Aorta (tissue), 5 donors: Measurements from ENCODE around the gene PAFAH1B2. TPM values are rescaled to one million over a fixed set of nuclear protein-coding genes. Genes with fewer than 3 reads are reported as not detected.
"Not testable (repeated sequence)": the region's sequence is repeated elsewhere in the genome, so short reads cannot be mapped to it uniquely, and the experiment has no call there.

Experiments used
- ATAC-seq: fragments of 200-7000 bp; cut with Tn5 transposase; one replicate; pipeline ENCODE4 v1.9.1; 2022; ENCODE audit warnings: moderate library complexity; ENCODE audit not compliant: low FRiP score
- DNase-seq, 2 donors: peaks; one replicate each; pipeline ENCODE4 v3.0.0-alpha.2; 2020
- H3K27ac ChIP-seq, 2 donors: one replicate each; pipeline ENCODE4 v1.5.1; 2013; ENCODE audit warnings: low read length in 2 of 2, mild to moderate bottlenecking in 2 of 2, moderate library complexity in 2 of 2, control low read depth in 1 of 2, inconsistent platforms in 1 of 2, low read depth in 1 of 2
- H3K27me3 ChIP-seq, 2 donors: one replicate each; pipeline ENCODE4 v1.6.1; 2013; ENCODE audit warnings: control low read depth in 1 of 2, low read length in 1 of 2, mild to moderate bottlenecking in 1 of 2, moderate library complexity in 1 of 2; ENCODE audit not compliant: insufficient read depth in 2 of 2, control insufficient read depth in 1 of 2
- H3K36me3 ChIP-seq, 2 donors: one replicate each; pipeline ENCODE4 v1.6.1; 2013; ENCODE audit warnings: control low read depth in 1 of 2, low read length in 1 of 2, mild to moderate bottlenecking in 1 of 2; ENCODE audit not compliant: insufficient read depth in 2 of 2, control insufficient read depth in 1 of 2
- H3K4me1 ChIP-seq, 2 donors: one replicate each; pipeline ENCODE4 v1.6.1; 2013; ENCODE audit warnings: low read length in 2 of 2, control low read depth in 1 of 2, mild to moderate bottlenecking in 1 of 2, moderate library complexity in 1 of 2; ENCODE audit not compliant: insufficient read depth in 2 of 2, control insufficient read depth in 1 of 2
- H3K4me3 ChIP-seq, 2 donors: one replicate each; pipeline ENCODE4 v1.5.1; 2013; ENCODE audit warnings: low read length in 2 of 2, control low read depth in 1 of 2, mild to moderate bottlenecking in 1 of 2
- H3K9me3 ChIP-seq: one replicate; pipeline ENCODE4 v1.6.1; 2013; ENCODE audit warnings: mild to moderate bottlenecking, low read length; ENCODE audit not compliant: control insufficient read depth
- WGBS, 2 donors: extraction: QIAGEN DNeasy Blood & Tissue Kit; methylation state at CpG; one replicate each; pipeline ENCODE4 v1.1.7; 2013; 5-methylcytosine and 5-hydroxymethylcytosine counted together
- intact Hi-C, 2 donors: fragments of 100-400 bp; cut with DNase I; formaldehyde crosslinking; loops; one replicate each; pipeline versions ENCODE4 v1.14.2 to v1.15.0; 2022
- polyA plus RNA-seq, 2 donors: library from polyadenylated mRNA; stranded (reverse); fragments of 200-250 nt; gene quantifications; one replicate each; pipeline ENCODE4 v1.2.3, GENCODE V29; 2013
- total RNA-seq, 2 donors: library from RNA; stranded (reverse); fragmentation: NEBNext Ultra II Directional; extraction: Animal tissue kit (Norgen Biotek cat#: 25700); gene quantifications; one replicate each; pipeline ENCODE4 v1.2.1, GENCODE V29; 2021
- donor health status: healthy with polysubstance abuse.
- donor health status: Bipolar disorder and iron deficiency.
- donor health status: DM: no; HTN: no; CAD: no.
- donor health status: DM: no; HTN: no; CAD: no.
- donor health status: DM: yes; HTN: yes; CAD: no.

Gene PAFAH1B2
- total and polyA plus RNA-seq, 4 donors, result 18.2 to 73.5 (median 45.2) TPM

DNA sequence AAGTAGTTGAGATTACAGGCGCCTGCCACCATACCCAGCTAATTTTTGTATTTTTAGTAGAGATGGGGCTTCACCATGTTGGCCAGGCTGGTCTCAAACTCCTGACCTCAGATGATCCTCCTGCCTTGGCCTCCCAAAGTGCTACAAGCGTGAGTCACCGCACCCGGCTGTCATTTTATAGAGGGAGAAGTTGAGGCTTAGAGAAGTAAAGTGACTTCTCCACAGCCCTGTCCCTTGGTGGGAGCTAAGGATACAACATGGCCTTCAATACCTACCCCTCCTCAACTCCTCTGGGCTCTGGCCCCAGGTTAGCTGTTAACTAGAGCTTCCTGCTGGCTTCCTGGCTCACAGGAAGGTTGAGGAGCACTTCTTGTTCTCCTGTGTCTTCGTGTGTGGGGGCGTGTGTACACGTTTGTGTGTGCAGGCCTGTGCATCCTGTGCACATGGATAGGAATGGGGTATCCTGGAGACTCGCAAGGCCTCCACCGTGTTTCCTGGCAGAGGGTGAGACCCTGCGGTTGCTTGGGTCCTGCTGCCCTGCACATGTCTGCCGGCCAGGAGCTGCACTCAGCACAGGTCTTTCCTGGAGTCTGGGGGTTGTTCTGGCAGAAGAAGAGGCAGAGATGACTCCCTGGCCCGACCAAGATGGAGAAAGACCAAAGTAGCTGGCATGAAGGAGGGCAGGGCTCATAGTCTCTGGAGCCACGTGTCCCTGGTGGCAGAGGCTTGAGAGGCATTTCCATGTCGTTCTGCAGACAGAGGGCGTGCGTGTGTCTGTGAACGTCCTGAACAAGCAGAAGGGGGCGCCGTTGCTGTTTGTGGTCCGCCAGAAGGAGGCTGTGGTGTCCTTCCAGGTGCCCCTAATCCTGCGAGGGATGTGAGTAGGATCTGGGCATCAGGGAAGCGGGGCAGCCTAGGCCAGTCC, 36.8 kb downstream of the PAFAH1B2 start:
- intact Hi-C loops, result loop anchor here (2.0 to 5.0 kb wide), 2 partner anchors 46 to 48 kb away; no protein-coding TSS in a partner anchor
- Histone ChIP-seq H3K9me3 (no peaks in the 10 kb centered on the region), H3K4me3 (no peak overlapping the region), H3K27me3 (no peaks in the 10 kb centered on the region), H3K27ac (no peak overlapping the region), H3K4me1 (peaks cover 0 to 3% of the 10 kb centered on the region in 2 donors), H3K36me3 (no peaks in the 10 kb centered on the region)
- peak; percentile 48 for ATAC-seq
- 41 to 42% methylated on average over 22 of the region's 22 CpGs for WGBS, 2 donors
- DNase-seq, result peak; percentile 87 to 91

DNA sequence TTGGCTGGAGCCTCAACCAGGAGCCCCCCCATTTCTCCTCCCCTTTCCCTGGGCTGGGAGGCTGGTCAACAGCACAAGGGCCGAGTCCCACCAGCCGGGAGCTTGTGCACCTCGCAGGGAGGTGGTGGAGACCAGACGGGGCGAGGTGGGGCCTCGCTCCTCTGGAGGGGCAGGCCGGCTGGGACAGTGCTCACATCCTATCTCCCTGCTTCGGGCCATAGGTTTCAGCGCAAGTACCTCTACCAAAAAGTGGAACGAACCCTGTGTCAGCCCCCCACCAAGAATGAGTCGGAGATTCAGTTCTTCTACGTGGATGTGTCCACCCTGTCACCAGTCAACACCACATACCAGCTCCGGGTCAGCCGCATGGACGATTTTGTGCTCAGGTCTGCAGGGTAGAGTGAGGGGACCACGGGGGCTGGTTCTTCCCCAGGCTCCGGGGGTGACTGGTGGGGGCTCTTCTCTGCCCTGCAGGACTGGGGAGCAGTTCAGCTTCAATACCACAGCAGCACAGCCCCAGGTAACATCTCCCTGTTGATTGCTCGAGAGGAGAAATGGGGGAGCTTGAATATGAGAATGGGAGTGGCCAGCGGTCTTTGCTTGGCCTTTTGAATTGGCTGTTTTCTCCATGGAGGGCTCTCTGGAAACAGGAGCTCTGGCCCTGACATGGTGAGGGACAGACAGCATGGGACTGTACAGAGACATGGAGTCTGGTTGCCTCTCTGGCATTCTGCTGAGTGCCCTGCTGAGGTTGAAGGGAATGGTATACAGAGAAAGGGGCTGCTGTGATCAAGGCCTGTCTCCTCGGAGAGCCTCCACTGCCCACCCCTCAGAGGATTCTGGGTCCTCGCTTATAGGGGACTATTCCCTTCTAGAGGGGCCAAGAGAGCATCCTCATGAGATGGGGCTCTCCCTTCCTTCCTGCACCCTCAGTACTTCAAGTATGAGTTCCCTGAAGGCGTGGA, 37.8 kb downstream of the PAFAH1B2 start:
- Histone ChIP-seq H3K4me1 (peaks cover 0 to 3% of the 10 kb centered on the region in 2 donors), H3K27ac (no peak overlapping the region), H3K27me3 (no peaks in the 10 kb centered on the region), H3K4me3 (no peak overlapping the region), H3K9me3 (no peaks in the 10 kb centered on the region), H3K36me3 (no peaks in the 10 kb centered on the region)
- intact Hi-C loops, result loop anchor here (2.0 to 5.0 kb wide), 2 partner anchors 45 to 47 kb away; no protein-coding TSS in a partner anchor
- ATAC-seq (no peak), DNase-seq (peak in 1 of 2 donors; percentile 37)
- WGBS, 2 donors, result 82 to 84% methylated on average over 21 to 22 of the region's 22 CpGs

DNA sequence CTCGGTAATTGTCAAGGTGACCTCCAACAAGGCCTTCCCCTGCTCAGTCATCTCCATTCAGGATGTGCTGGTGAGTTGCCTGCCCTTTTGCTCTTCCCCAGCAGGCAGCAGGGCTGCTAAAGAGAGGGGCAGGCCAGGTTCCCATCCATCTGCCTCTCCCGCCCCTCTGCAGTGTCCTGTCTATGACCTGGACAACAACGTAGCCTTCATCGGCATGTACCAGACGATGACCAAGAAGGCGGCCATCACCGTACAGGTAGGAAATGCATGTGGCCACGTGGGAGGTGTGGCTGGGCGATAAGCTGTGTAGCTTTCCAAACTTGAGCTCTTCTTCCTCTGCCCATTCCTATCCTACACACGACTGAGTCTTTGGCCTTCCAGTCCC, 38.5 kb downstream of the PAFAH1B2 start:
- ATAC-seq (no peak), DNase-seq (peak in 1 of 2 donors; percentile 44)
- no peak overlapping the region for H3K27ac ChIP-seq
- H3K27me3 ChIP-seq, result no peaks in the 10 kb centered on the region
- WGBS, 2 donors, result 91 to 97% methylated on average over 10 of the region's 10 CpGs
- H3K4me1 ChIP-seq, result peaks cover 0 to 3% of the 10 kb centered on the region in 2 donors
- no peak overlapping the region for H3K4me3 ChIP-seq
- H3K36me3 ChIP-seq, result no peaks in the 10 kb centered on the region
- intact Hi-C loops, result loop anchor here in 1 of 2 donors (5.0 kb wide), 1 partner anchor 45 kb away; no protein-coding TSS in a partner anchor
- H3K9me3 ChIP-seq, result no peaks in the 10 kb centered on the region

DNA sequence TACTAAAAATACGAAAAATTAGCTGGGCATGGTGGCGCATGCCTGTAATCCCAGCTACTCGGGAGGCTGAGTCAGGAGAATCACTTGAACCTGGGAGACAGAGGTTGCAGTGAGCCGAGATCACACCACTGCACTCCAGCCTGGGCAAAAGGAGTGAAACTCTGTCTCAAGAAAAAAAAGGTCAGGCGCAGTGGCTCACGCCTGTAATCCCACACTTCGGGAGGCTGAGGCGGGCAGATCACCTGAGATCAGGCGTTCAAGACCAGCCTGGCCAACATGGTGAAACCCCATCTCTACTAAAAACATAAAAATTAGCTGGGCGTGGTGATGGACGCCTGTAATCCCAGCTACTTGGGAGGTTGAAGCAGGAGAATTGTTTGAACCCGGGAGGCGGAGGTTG, 39.1 kb downstream of the PAFAH1B2 start:
- H3K9me3 ChIP-seq, H3K4me1 ChIP-seq, H3K36me3 ChIP-seq, H3K27ac ChIP-seq, ATAC-seq, H3K27me3 ChIP-seq, H3K4me3 ChIP-seq: not testable (repeated sequence)
- intact Hi-C loops, result loop anchor here in 1 of 2 donors (5.0 kb wide), 1 partner anchor 44 kb away; no protein-coding TSS in a partner anchor
- WGBS, 2 donors, result 94 to 95% methylated on average over 13 of the region's 13 CpGs
- peak in 1 of 2 donors; percentile 16 for DNase-seq

DNA sequence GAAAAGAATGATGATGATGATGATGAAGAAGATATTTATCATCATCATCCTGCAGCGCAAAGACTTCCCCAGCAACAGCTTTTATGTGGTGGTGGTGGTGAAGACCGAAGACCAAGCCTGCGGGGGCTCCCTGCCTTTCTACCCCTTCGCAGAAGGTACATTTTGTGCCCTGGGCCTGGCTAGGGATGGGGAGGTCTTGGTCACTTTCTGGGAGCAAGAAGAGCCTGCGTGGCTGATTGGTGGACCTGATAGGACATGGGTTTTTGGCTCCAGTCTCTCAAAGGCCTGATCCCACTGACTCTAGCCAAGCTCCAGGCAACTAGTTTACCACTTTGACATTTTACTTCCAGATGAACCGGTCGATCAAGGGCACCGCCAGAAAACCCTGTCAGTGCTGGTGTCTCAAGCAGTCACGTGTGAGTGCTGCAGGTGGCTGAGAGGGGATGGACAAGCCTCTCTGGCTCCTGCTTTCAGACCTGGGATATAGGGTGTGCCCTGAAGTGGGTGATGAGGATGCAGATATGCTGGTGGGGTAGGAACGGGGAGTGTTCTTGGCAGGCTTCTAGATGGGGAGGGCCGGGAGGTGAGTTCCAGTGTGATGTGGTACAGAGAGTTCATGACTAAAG, 39.8 kb downstream of the PAFAH1B2 start:
- no peaks in the 10 kb centered on the region for H3K36me3 ChIP-seq
- no peak overlapping the region for H3K27ac ChIP-seq
- ATAC-seq (no peak), DNase-seq (peak; percentile 21 to 51)
- no peaks in the 10 kb centered on the region for H3K27me3 ChIP-seq
- peaks cover 0 to 3% of the 10 kb centered on the region in 2 donors for H3K4me1 ChIP-seq
- intact Hi-C loops, result loop anchor here in 1 of 2 donors (5.0 kb wide), 1 partner anchor 43 kb away; no protein-coding TSS in a partner anchor
- H3K4me3 ChIP-seq, result no peak overlapping the region
- H3K9me3 ChIP-seq, result no peaks in the 10 kb centered on the region
- 85 to 92% methylated on average over 11 of the region's 11 CpGs for WGBS, 2 donors

DNA sequence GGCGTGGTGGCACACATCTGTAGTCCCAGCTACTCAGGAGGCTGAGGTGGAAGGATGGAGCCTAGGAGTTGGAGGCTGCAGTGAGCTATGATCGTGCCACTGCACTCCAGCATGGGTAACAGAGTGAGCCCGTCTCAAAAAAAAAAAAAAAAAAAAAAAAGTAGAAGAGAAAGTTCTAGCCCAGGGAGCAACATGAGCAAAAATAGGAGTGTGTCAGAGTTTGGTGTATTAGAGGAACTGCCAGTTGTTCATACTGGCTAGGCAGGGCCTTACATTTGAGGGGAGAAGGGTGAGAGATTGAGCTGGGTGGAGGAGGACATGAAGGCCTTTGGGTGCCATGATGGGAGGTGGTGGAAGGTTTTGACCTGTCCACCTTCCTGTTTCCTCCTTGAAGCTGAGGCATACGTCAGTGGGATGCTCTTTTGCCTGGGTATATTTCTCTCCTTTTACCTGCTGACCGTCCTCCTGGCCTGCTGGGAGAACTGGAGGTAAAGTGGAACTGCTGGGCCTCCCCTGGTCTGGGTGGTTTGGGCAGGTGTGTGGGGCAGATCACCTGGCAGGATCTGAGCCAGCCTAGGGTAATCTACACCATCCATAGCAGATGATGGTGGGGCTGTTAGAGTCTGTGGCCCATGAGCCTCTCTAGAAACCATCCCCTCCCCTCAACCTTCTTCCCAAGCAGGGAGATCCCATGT, 41.8 kb downstream of the PAFAH1B2 start:
- ATAC-seq (no peak), DNase-seq (no peak)
- 79 to 84% methylated on average over 5 of the region's 5 CpGs for WGBS, 2 donors
- Histone ChIP-seq H3K4me3 (no peak overlapping the region), H3K27me3 (no peaks in the 10 kb centered on the region), H3K27ac (no peak overlapping the region), H3K9me3 (no peaks in the 10 kb centered on the region), H3K36me3 (peaks cover 0 to 2% of the 10 kb centered on the region in 2 donors), H3K4me1 (no peaks in the 10 kb centered on the region)
- intact Hi-C loops, result no loop called here

DNA sequence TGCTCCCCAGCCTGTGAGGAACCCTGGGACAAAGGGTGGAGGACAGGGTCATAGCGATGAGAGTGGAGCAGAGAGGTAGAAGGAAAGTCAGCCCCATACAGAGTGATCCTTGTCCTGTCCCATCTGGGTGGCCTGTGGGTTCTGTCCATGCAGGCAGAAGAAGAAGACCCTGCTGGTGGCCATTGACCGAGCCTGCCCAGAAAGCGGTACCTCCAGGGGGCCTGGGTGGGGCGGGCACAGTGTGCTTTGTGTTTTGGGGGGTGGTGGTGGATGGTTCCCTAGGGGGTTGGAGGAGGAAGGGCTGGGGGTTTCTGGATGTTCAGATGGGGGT, 42.3 kb downstream of the PAFAH1B2 start:
- Histone ChIP-seq H3K27me3 (no peaks in the 10 kb centered on the region), H3K4me1 (no peaks in the 10 kb centered on the region), H3K27ac (no peak overlapping the region), H3K36me3 (peaks cover 0 to 2% of the 10 kb centered on the region in 2 donors), H3K4me3 (no peak overlapping the region), H3K9me3 (no peaks in the 10 kb centered on the region)
- DNase-seq (peak in 1 of 2 donors; percentile 55), ATAC-seq (no peak)
- 93 to 98% methylated on average over 4 of the region's 4 CpGs for WGBS, 2 donors
- intact Hi-C loops, result no loop called here
